GM19239 (cell line): Measurements from ENCODE around the gene CCT3.
"Not testable (repeated sequence)": the region's sequence is repeated elsewhere in the genome, so short reads cannot be mapped to it uniquely, and the experiment has no call there.

ENCODE experiments used
- DNase-seq: peaks from one replicate; pipeline ENCODE4 v3.0.0; 2011; ENCODE audit warnings: low spot score; ENCODE audit not compliant: insufficient read length
- FAIRE-seq: peaks from 2 replicates; lab custom pipeline; 2011; peaks lifted over from hg19 to GRCh38; lab: Jason Lieb, UNC

CCT3 gene

DNA sequence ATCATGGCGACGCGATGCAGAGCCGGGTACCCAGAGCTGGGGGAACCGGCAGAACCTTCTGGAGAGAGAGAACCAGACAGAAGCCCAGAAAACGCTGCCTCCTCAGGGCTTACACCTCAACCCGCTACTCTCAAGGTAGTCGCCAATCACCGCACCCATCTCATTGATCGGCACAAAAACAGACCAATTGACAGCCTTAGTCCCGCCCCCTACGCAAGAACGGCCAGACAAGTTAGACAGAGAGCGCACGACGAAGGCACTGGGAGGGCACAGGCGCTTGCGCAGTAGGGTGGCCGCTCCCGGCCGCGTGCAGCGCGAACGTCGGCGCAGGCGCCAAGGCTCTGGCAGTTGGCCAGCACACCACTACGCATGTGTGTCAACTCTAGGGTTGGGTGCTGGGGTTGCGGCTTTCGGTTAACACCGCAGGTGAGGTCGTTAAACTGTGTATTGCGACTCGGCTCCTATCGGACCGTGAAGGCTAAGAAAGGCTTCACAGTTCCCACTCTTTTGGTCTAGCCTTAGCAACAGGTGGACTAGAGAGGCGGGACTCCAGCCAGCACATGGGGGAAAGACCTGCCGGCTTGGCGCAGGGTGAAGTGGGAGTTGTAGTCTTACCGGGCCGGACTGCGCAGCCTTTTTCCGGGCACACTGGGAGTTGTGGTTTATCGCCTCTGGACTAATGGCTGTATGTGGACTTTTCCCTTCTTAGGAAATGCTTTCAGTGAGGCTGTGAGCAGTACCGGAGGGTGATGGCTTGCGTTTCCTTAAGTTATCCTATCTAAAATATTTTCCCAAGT is at the start of gene CCT3, which contains the start of gene TSACC:
CCT3 (minus strand) TSS at position 113 of the 797 bp plus-strand sequence; CDS start at position 5, 108 bp downstream.
TSACC (plus strand) TSS at position 347 of the 797 bp plus-strand sequence. CDS start 1,232 bp downstream, outside the sequence.
- DNase-seq = peak; percentile 93
- peak; percentile 98 for FAIRE-seq

DNA sequence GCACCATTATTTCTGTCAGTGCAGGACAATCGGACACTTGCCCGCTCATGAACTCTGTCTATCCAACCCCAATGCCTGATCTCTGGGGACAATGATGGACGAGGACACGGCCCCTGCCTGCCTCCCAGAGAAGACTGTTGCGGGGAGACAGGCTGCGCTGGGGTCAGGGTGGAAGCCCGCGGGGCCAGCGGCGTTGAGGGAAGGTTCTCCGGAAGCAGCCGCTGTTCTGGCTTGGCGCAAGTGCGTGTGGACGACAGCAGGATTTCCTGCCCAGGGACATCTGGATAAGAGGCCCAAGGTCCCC is 49.7 kb upstream of the CCT3 start:
- DNase-seq = no peak
- no peak for FAIRE-seq

DNA sequence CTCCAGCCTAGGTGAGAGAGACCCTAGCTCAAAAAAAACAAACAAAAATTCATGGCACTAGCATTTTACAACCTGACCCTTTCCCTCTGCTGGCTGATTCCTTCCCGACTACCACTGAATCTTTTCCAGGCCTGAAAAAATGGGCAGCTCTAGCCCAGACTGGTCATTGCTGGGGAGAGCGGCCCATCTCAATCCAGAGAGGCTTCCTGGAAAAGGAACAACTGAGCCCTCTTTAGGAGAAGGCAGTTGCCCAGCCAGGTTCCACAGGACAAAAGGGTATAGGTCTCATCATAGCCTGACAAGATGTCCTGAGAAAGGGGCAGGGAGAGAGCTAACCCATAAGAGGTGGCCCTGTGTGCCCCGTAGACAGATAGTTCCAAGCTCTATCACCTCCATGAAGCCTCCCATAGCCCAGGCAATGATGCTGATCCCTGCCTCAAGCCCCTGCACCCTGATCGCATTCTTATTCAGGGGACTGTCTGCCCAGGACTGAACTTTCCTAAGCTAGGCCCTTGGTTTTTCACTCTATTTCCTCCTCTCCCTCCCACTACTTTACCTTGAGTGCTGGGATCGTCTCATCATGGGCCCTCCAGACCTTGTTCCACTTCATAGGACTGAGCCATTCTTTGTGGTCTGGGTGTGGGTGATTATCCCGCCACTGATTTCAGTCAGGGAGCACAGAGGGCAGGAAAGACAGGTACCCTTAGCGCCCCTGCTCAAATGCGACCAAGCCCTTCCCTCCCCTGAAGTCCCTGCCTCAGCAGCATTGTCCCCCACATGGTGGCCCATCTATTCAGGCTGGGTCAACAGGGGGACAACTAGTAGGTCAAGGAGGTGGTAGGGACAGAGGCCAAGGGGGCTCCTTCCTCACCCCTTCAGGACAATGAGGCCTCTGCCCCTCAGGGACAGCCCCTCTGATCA is 49.1 kb upstream of the CCT3 start:
- FAIRE-seq (no peak), DNase-seq (no peak)

DNA sequence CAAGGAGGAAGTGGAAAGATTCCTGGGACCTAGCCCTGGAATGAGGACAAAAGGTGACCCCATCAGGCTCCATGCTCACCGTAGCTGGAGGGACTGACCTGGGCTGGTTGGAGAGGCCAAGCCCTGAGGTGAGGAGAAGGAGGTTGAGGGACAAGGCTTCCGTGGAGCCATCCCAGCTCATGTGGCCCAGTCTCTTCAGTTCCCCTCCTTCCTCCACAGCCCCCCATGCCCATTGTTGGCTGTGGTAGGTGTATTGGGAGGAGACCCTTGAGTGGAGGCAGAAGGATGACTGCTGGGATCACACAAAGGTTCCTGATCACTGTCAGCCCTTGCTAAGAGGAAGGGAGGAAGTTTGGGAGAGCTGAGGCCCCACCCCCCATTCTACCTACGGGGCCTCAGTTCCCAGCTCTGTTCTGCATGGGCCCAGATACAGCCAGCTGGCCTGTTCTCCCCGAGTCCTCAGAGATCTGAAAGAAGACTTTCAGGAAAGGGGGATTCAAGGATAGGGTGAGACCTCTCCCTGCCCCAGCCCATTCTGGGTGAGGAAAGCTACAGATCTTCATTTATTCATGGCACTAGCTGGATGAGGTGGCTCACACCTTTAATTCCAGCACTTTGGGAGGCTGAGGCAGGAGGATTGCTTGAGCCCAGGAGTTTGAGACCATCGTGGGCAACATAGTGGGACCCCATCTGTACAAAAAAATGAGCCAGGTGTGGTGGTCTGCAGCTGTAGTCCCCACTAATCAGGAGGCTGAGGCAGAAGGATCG is 48.2 kb upstream of the CCT3 start:
- no peak for DNase-seq
- FAIRE-seq = no peak

DNA sequence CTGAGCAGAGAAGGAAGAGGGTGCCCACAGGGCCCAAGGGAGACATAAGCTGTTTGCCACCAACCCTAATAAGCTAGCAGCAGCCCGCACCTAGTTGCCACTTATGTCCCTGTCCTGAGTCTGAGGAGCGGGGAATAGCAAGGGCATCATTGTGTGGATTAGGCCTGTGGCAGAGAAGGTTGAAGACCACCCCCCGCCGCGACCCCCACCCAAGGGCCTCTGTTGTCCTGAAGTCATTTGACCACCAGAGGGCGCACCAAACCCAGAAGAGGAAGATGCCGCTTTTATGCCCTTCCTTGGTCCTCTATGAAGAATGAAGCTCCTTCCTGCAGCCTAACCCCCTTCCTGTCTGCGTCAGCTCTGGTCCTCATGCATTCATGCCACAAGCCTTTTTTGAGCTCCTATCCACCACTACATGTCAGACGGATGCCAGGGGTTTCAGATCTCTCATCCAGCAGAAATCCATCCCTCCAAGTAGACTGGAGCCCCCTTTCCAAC is 47.5 kb upstream of the CCT3 start:
- FAIRE-seq (peak; percentile 91), DNase-seq (peak; percentile 82)

DNA sequence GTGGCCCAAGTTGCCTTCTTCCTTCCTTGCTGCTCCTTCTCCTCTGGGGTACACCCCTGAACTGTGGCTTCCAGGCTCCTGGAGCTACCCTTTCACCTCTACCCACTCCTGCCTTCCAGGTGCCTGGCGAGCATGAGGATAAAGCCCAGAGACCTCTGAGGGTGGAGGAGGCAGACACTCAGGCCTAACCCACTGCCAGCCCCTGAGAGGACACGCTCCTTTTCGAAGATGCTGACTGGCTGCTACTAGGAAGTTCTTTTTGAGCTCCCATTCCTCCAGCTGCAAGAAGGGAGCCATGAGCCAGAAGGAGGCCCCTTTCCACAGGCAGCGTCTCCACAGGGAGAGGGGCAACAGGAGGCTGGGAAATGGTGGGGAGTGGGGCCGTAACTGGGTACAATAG is 46.6 kb upstream of the CCT3 start:
- DNase-seq (no peak), FAIRE-seq (no peak)

DNA sequence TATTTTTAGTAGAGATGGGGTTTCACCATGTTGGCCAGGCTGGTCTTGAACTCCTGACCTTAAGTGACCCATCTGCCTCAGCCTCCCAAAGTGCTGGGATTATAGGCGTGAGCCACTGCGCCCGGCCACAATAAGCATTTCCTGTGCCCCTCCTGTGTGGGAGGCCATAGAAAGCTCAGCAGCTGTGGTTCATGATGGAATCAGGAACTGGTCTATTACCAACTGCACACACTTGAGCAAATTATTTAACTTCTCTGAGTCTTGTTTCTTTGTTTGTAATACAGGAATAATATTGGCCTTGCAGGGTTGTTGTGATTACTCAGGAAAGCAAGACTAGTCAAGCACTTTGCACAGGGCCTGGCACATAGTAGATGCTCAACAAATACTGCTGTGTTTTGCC is 45.9 kb upstream of the CCT3 start:
- DNase-seq (no peak), FAIRE-seq (no peak)

DNA sequence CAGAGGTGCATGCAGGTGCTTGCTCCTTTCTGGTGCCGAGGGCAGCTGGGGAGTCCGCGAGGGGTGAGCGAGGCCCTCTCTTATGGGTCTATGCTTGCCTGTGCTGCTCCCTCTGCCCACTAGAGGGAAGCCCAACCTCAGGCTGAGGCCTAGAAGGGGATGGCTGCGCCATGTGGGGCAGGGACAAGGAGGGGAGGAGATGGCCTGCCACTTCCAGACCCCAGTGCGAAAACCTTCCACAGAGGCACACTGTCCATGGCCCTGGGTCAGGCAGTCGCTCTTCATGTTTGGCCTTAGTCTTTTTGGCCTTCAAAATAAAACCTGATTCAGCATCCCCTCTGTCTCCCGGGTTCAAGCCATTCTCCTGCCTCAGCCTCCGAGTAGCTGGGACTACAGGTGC is 44.9 kb upstream of the CCT3 start:
- FAIRE-seq (no peak), DNase-seq (peak; percentile 87)

DNA sequence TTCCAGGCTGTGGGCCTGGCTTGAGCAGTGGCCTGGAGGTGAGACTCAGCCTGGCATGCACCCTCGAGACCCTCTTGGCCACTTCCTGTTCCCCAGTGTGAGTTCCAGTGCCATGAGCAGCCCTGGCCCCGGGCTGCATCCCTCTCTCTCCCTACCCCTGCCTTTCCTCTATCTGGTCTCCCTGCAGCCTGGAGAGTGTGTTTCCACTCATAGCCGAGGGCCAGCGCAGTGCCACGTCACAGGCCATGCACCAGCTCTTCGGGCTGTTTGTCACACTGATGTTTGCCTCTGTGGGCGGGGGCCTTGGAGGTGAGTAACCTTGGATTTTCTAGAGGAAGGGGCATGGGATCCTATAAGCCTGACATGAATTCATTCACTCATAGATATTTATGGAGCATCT is 44.5 kb upstream of the CCT3 start:
- no peak for FAIRE-seq
- DNase-seq = no peak

DNA sequence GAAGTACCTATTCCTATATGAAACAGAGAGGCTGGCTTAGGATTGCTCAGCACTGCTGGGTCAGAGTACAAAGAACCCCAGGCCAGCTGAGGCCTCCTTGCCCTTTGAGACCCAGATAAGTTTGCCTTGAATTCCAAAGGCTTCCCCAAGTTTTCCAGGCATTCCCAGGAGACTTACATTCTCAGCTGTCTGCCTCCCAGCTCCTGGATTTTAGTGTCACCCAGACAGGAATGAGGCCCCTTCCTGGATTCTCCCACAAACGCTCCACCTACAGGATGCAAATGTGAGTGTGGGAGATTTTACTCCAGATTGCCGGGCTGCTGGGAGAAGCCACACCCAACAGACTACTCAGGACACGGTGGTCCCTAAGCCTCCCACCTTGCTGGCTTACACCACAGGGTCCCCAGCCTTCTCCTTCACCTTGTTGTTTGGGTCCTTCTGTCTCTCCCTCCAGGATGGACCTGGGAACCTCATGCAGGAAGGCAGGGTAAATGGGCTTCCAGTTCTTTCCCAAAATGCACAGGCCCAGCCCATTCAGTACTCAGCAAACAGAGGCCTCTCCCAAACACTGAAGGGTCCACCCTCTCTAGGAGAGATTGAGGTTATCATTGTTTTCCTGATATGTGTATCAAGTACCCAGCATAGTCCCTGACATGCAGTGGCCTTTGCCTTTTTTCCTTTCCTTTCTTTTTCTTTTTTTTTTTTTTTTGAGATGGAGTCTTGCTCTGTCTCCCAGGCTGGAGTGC is 41.5 kb upstream of the CCT3 start:
- DNase-seq (no peak), FAIRE-seq (no peak)

DNA sequence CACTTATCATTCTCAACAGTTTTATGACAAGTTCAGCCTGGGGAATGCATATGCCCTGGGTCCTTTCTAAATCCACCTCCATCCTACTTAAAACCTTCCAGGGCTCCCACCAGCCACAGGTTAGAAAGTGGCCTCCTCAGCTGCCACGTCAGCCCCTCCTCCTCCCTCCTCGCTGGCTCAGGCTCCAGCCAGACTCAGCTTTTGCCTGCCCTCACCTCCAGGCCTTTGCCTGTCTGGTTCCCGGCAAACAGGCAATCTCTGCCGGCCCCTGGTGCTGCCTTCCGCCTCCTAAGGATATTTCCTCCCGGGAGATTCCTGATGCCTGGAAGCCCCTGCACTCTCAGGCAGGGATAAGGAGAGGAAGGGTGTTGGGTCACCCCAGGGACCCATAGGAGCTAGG is 40.5 kb upstream of the CCT3 start:
- DNase-seq (no peak), FAIRE-seq (no peak)

DNA sequence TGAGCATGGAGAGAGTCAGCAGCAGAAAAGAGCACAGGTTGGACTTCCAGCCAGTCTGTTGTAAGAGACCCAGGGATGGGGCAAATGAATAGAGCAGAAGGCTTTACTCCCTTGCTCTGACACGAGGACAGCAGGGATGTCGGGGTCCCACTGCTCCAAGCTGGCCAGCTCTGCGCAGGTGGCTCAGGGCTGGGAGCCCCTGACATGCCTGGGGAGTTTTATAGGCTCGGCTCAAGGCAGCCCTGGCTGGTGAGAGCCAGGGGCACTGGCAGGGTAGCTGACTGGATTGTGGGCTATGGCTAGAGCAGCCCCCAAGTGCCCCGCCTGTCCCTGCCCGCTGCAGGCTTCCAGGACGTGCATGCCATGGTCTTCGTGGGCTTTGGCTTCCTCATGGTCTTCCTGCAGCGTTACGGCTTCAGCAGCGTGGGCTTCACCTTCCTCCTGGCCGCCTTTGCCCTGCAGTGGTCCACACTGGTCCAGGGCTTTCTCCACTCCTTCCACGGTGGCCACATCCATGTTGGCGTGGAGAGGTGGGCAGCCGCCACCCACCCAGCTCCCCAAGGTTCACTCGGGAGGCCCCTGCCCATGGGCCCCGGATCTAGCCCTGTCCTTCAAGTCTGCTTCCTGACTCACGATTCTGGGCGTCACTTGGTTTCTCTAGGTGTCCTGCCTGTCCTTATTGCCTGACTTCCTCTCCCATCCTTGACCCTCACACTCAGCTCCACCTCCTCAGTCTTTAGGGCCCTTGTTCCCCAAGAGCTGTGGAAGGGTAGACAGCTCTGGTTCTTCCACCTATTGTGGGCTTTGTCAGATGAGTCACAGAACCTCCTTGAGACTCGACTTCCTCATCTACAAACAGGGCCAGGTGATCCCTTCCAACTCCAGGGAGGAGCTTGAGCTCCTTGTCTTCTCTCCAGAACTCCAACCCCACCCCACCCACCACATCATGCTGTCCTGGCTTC is 39.1 kb upstream of the CCT3 start:
- no peak for FAIRE-seq
- DNase-seq = no peak

DNA sequence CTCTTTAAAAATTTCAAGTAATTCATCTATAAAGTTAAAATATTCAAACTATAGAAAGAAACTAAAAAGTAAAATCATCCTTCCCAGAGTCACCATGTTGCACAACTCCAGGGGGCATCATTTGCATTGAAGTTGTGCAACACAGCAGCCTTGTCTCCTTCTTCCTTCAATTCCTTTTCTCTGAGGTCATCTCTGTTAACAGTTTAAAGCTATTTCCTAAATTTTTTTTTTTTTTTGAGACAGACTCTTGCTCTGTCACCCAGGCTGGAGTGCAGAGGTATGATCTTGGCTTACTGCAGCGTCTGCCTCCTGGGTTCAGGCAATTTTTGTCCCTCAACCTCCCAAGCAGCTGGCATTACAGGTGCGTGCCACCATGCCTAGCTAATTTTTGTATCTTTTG is 38.1 kb upstream of the CCT3 start:
- FAIRE-seq (no peak), DNase-seq (no peak)

DNA sequence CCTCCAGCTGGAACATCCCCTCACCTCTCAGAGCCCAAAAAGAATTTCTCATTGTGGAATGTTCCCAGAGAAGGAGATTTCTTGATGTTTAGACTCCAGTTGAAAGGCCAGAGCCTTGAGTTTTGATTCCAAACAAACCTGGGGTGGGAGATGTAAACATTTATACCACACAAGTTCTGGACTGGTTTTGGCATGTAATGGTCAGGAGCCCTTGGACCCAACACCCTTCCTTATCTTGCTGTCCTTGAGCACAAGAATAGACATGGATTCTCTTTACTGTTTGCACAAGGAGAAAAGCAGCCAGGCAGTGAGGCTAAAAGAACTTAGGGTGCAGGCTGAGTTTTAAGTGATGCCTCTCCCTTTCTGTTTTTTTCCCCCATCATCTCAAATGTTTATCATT is 35.5 kb upstream of the CCT3 start:
- no peak for DNase-seq
- no peak for FAIRE-seq

DNA sequence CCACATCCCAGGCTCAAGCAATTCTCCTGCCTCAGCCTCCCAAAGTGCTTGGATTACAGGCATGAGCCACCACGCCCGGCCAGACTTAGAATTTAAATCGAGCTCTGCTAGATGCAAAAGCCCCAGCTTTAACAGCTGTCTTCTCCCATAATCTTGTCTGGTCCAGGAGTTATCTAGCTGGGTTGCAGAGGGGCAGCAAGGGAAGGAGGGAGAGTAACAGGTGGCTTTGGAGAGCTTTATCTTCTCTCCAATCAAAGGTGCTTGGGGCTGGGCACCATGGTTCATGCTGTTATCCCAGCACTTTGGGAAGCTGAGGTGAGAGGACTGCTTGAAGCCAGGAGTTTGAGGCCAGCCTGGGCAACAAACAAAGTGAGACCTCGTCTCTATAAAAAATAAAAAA is 34.8 kb upstream of the CCT3 start:
- no peak for DNase-seq
- no peak for FAIRE-seq

DNA sequence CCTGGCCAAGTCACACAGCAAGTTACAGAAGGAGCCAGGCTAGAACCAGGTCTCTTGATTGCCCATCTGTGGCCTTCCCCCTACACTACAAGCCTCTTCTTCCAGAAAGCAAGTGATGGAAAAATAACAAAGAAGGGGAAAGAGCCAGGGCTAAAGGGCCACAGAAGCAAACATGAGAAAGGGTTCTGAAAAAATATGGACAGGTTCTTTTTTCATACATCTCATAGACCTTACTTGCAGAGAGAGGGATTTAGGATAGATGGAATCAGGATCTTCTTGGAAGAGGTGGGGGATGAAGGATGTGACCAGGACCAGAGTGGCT is 34.1 kb upstream of the CCT3 start:
- DNase-seq = no peak
- no peak for FAIRE-seq

DNA sequence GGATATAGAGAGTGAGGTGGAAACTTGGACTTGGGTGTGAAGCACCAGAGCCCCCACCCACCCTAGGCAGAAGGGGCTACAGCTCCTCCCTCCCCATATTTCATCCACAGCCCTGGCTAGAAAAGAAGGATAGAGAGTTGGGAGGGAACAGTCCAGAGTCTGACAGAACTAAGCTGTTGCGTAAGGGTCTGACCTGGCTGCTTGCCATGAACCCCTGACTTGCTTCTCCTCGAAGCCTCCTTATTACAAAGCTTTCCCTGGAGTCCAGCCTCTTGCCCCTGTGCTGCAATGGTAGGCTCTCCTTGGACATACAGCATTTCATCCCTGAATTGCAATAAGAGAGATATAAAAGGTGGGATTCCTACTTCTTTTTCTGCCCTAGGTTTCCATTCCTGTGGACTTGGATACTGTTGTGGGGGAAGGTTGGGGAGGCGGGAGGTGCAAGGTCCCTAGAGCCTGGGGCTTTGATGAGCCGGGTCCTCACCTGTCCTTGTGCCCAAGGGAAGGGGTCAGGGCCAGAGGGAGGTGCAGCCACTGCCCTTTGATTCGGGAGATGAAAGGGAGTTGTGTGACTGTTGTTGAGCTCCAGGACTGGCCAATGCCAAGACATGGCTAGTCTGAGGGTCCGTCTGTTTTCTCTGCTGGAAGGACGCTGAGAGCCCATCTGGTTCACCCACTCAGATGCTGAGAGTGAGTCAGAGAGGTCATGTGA is 33.6 kb upstream of the CCT3 start:
- DNase-seq (no peak), FAIRE-seq (no peak)

DNA sequence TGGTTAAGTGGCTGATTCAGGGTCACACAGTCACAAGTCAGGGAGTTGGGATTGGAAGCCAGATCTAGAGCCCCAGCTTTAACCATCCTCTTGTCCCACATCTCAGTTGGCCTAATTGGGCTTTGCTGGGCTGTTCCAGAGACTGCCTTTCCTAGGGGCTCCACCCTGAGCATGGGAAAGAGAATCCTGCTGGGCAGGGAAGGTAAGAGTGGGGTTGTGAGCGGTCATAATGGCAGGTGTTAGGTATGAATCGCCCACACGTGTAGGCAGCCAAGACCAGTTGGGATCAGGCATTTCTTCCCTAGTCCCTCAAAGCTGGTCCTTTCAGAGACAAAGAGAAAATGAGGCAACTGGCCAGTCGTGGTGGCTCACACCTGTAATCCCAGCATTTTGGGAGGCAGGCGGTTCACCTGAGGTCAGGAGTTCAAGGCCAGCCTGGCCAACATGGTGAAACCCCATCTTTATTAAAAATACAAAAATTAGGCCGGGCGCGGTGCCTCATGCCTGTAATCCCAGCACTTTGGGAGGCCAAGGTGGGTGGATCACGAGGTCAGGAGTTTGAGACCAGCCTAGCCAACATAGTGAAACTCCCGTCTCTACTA is 31.7 kb upstream of the CCT3 start:
- DNase-seq, FAIRE-seq: not testable (repeated sequence)
